Kidney (tissue), 14 donors: Measurements from ENCODE around the gene LAMA4. TPM values are rescaled to one million over a fixed set of nuclear protein-coding genes. Genes with fewer than 3 reads are reported as not detected.

ENCODE experiments used
- DNase-seq, 5 donors: peaks; one replicate each; pipeline ENCODE4 v3.0.0-alpha.2; 2013 to 2020
- FAIRE-seq: peaks from 2 replicates; lab custom pipeline; 2012; peaks lifted over from hg19 to GRCh38; lab: Jason Lieb, UNC
- H3K27ac ChIP-seq, 2 donors: one replicate each; pipeline ENCODE4 v1.7.0; 2013; ENCODE audit warnings: low read depth in 2 of 2, low read length in 2 of 2, inconsistent platforms in 1 of 2
- H3K27me3 ChIP-seq: one replicate; pipeline ENCODE4 v1.7.1; 2013; ENCODE audit warnings: low read length, inconsistent platforms; ENCODE audit not compliant: control insufficient read depth, insufficient read depth
- H3K36me3 ChIP-seq, 3 donors: one replicate each; pipeline versions ENCODE4 v1.7.0 to v1.7.1; 2013; ENCODE audit warnings: low read length in 3 of 3, control low read depth in 1 of 3, inconsistent platforms in 1 of 3; ENCODE audit not compliant: insufficient read depth in 3 of 3, control insufficient read depth in 2 of 3
- H3K4me1 ChIP-seq, 3 donors: one replicate each; pipeline versions ENCODE4 v1.7.0 to v1.7.1; 2013; ENCODE audit warnings: low read length in 3 of 3, inconsistent platforms in 1 of 3, low read depth in 1 of 3; ENCODE audit not compliant: control insufficient read depth in 2 of 3, insufficient read depth in 2 of 3
- H3K4me3 ChIP-seq, 3 donors: one replicate each; pipeline versions ENCODE4 v1.7.0 to v1.8.1; 2013; ENCODE audit warnings: low read length in 3 of 3, control low read depth in 1 of 3, inconsistent platforms in 1 of 3
- H3K9ac ChIP-seq, 3 donors: one replicate each; pipeline versions ENCODE4 v1.7.0 to v1.7.1; 2013; ENCODE audit warnings: low read length in 3 of 3, control low read depth in 1 of 3, inconsistent platforms in 1 of 3
- H3K9me3 ChIP-seq, 3 donors: one replicate each; pipeline versions ENCODE4 v1.7.0 to v1.7.1; 2013; ENCODE audit warnings: low read length in 3 of 3, control low read depth in 1 of 3, inconsistent platforms in 1 of 3; ENCODE audit not compliant: control insufficient read depth in 2 of 3, insufficient read depth in 1 of 3
- CTCF ChIP-seq: IDR thresholded peaks from 3 replicates; pipeline ENCODE4 v1.5.1; 2012; ENCODE audit warnings: mild to moderate bottlenecking, moderate library complexity, borderline replicate concordance; ENCODE audit not compliant: insufficient read depth; ENCODE audit errors: extremely low read depth
- intact Hi-C: fragments of 100-400 bp; cut with DNase I; formaldehyde crosslinking; loops from one replicate; pipeline ENCODE4 v1.11.1; 2022
- polyA plus RNA-seq: library from polyadenylated mRNA; stranded (reverse); fragments of 350-450 nt; fragmentation: Illumina TruSeq; extraction: RNeasy Lipid Tissue Mini Kit (QIAGEN cat#74804); gene quantifications from one replicate; pipeline ENCODE4 v1.2.3, GENCODE V29; 2014; ENCODE audit warnings: low read depth, low replicate concordance; ENCODE audit not compliant: insufficient read depth
- total RNA-seq: library from RNA; stranded (reverse); fragmentation: NEBNext Ultra II Directional; extraction: Animal tissue kit (Norgen Biotek cat#: 25700); gene quantifications from one replicate; pipeline ENCODE4 v1.2.1, GENCODE V29; 2021
- donor health status: control.
- donor health status: control.
- donor health status: control.
- donor health status: control.
- donor health status: control.
- donor health status: DM: yes; HTN: yes; CAD: no.
- donor health status: Normal renal cell carcinoma (clear cell type).

LAMA4 gene
- total and polyA plus RNA-seq, 2 donors from 2014 or later = 5.6 to 20.7 TPM

- Histone ChIP-seq H3K4me1 (peaks cover 0 to 3% (median 0%) of the 10 kb centered on the region in 3 donors), H3K9me3 (no peaks in the 10 kb centered on the region), H3K4me3 (no peak overlapping the region), H3K27ac (no peak overlapping the region), H3K36me3 (no peaks in the 10 kb centered on the region), H3K27me3 (no peaks in the 10 kb centered on the region), H3K9ac (no peak overlapping the region)
- DNase-seq = peak in 2 of 5 donors; percentile 86 to 95
- peak; percentile 74 for TF ChIP-seq CTCF
- intact Hi-C loops = no loop called here
- FAIRE-seq = peak; percentile 92
Observed at GRCh38 chr6:112180095-112180820, 74.1 kb downstream of the LAMA4 start.

GRCh38 chr6:112179631-112180030, 74.7 kb downstream of the LAMA4 start:
- Histone ChIP-seq H3K9me3 (no peaks in the 10 kb centered on the region), H3K9ac (no peak overlapping the region), H3K4me1 (no peaks in the 10 kb centered on the region), H3K4me3 (no peak overlapping the region), H3K27ac (no peak overlapping the region), H3K36me3 (no peaks in the 10 kb centered on the region), H3K27me3 (no peaks in the 10 kb centered on the region)
- no peak for TF ChIP-seq CTCF
- DNase-seq (no peak), FAIRE-seq (no peak)
- intact Hi-C loops = no loop called here

- FAIRE-seq (no peak), DNase-seq (no peak)
- Histone ChIP-seq H3K4me1 (no peaks in the 10 kb centered on the region), H3K4me3 (no peak overlapping the region), H3K9ac (no peak overlapping the region), H3K36me3 (no peaks in the 10 kb centered on the region), H3K27ac (no peak overlapping the region), H3K9me3 (no peaks in the 10 kb centered on the region), H3K27me3 (no peaks in the 10 kb centered on the region)
- TF ChIP-seq CTCF = no peak
- intact Hi-C loops = no loop called here
Observed at GRCh38 chr6:112178846-112179245, 75.5 kb downstream of the LAMA4 start.
